Gastrocnemius medialis (tissue), 4 donors: ENCODE data around the gene ZNF423. TPM values are rescaled to one million over a fixed set of nuclear protein-coding genes. Genes with fewer than 3 reads are reported as not detected.

ENCODE experiments used
- ATAC-seq, 2 donors: fragments of 150-250 bp; one replicate each; pipeline ENCODE4 v1.9.1; 2016
- DNase-seq, 2 donors: peaks; one replicate each; pipeline ENCODE4 v3.0.0-alpha.2; 2019
- H3K27ac ChIP-seq, 4 donors: fragments of 200-600 bp; sonication (generic); 1 replicate in 1 of 4; 2 replicates in 3 of 4; pipeline ENCODE4 v1.5.1; 2016 to 2018; ENCODE audit warnings: mild to moderate bottlenecking in 2 of 4, moderate library complexity in 1 of 4
- H3K27me3 ChIP-seq, 3 donors: fragments of 200-600 bp; sonication (generic) in 2 of 3; 1 replicate in 1 of 3; 2 replicates in 2 of 3; pipeline versions ENCODE4 v1.5.1 to v1.6.0; 2016 to 2019; ENCODE audit warnings: mild to moderate bottlenecking in 1 of 3, moderate library complexity in 1 of 3
- H3K36me3 ChIP-seq, 2 donors: fragments of 200-600 bp; sonication (generic) in 1 of 2; one replicate each; pipeline ENCODE4 v1.5.1; 2017 to 2018
- H3K4me1 ChIP-seq, 2 donors: fragments of 200-600 bp; sonication (generic) in 1 of 2; one replicate each; pipeline ENCODE4 v1.5.1; 2016 to 2017; ENCODE audit warnings: mild to moderate bottlenecking in 2 of 2
- H3K4me3 ChIP-seq, 4 donors: fragments of 200-600 bp; sonication (generic) in 3 of 4; 1 replicate in 1 of 4; 2 replicates in 3 of 4; pipeline ENCODE4 v1.5.1; 2016 to 2019; ENCODE audit warnings: mild to moderate bottlenecking in 2 of 4
- H3K9me3 ChIP-seq, 3 donors: fragments of 200-600 bp; sonication (generic) in 2 of 3; 1 replicate in 1 of 3; 2 replicates in 2 of 3; pipeline ENCODE4 v1.5.1; 2016 to 2019
- POLR2A ChIP-seq, 2 donors: fragments of 450-650 bp; IDR thresholded peaks; one replicate each; pipeline ENCODE4 v1.6.1; 2017; ENCODE audit warnings: antibody characterized with exemption in 2 of 2, mild to moderate bottlenecking in 2 of 2, moderate library complexity in 2 of 2
- in situ Hi-C, 4 donors: fragments of 200-750 bp; cut with MboI; loops; one replicate each; pipeline versions ENCODE4 v1.15.0 to v1.8.0; 2017; ENCODE audit warnings: low sequenced_read_pairs in 4 of 4
- intact Hi-C: fragments of 100-400 bp; cut with DNase I; formaldehyde crosslinking; loops from one replicate; pipeline ENCODE4 v1.15.1; 2023; ENCODE audit warnings: low total_unique reads
- total RNA-seq, 4 donors: library from RNA; depleted of rRNA; stranded (reverse); fragments of >200 nt; gene quantifications; one replicate each; pipeline versions ENCODE4 v1.1.0 to v1.2.3, GENCODE V29; 2016
- TF ChIP-seq, protein P1 (sequence below), 5 experiments: fragments of 450-650 bp in 3 of 5; fragments of 200-600 bp in 2 of 5; sonication (generic) in 2 of 5; IDR thresholded peaks in 4 of 5; conservative IDR thresholded peaks in 1 of 5; 1 replicate in 4 of 5; 2 replicates in 1 of 5; pipeline ENCODE4 v1.5.1; 2016 to 2019; ENCODE audit warnings: antibody characterized with exemption in 5 of 5, mild to moderate bottlenecking in 3 of 5, moderate library complexity in 3 of 5

The ZNF423 gene
- total RNA-seq, 4 donors from 2014 or later: 8.4 to 15.8 (median 12.5) TPM

DNA sequence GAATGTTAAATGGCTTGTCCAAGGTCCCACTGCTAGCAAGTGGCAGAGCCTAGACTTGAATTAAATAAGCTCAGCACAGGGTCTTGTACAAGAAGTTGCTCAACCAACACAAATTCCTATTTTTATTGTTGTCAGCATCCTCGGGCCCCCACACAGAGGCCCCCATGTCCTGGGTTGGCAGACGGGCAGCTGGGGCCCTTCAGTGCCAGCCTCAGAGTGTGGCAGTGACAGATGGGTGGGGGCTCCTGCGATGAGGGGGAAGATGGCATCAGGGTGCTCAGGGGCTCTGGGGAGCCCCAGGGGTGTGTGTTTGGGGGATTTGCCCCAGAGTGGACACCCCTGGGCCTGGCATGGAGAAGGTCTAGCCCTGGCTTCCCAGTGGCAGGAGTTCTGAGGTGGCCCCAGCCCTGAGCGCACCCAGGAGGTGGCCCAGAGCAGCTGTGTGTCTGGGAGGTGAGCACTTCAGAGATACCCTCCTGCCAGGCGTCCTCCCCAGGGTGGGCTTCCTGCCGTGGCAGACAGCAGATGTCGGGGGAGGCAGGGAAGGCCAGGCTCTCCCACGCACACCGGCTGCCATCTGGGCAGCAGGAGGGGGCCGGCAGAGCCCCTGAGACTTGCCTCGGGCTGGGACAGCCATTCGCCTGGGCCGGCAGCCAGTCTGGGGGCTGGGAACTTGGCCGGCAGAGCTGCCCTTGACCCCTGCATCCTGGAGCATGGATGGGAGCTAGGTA is 331.5 kb downstream of the ZNF423 start:
- Histone ChIP-seq H3K4me3 (no peak overlapping the region), H3K4me1 (no peaks in the 10 kb centered on the region), H3K9me3 (no peaks in the 10 kb centered on the region), H3K27ac (no peak overlapping the region), H3K36me3 (peaks cover 0 to 4% of the 10 kb centered on the region in 2 donors), H3K27me3 (no peaks in the 10 kb centered on the region)
- in situ Hi-C loops: no loop called here
- intact Hi-C loops: no loop called here
- TF ChIP-seq, protein P1, sequence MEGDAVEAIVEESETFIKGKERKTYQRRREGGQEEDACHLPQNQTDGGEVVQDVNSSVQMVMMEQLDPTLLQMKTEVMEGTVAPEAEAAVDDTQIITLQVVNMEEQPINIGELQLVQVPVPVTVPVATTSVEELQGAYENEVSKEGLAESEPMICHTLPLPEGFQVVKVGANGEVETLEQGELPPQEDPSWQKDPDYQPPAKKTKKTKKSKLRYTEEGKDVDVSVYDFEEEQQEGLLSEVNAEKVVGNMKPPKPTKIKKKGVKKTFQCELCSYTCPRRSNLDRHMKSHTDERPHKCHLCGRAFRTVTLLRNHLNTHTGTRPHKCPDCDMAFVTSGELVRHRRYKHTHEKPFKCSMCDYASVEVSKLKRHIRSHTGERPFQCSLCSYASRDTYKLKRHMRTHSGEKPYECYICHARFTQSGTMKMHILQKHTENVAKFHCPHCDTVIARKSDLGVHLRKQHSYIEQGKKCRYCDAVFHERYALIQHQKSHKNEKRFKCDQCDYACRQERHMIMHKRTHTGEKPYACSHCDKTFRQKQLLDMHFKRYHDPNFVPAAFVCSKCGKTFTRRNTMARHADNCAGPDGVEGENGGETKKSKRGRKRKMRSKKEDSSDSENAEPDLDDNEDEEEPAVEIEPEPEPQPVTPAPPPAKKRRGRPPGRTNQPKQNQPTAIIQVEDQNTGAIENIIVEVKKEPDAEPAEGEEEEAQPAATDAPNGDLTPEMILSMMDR (IDR thresholded peaks at IDR 0.05 in 4 of 5, conservative IDR thresholded peaks at IDR 0.05 in 1 of 5): no peak
- no peak for TF ChIP-seq POLR2A (IDR thresholded peaks at IDR 0.05)
- ATAC-seq: no peak
- no peak for DNase-seq

DNA sequence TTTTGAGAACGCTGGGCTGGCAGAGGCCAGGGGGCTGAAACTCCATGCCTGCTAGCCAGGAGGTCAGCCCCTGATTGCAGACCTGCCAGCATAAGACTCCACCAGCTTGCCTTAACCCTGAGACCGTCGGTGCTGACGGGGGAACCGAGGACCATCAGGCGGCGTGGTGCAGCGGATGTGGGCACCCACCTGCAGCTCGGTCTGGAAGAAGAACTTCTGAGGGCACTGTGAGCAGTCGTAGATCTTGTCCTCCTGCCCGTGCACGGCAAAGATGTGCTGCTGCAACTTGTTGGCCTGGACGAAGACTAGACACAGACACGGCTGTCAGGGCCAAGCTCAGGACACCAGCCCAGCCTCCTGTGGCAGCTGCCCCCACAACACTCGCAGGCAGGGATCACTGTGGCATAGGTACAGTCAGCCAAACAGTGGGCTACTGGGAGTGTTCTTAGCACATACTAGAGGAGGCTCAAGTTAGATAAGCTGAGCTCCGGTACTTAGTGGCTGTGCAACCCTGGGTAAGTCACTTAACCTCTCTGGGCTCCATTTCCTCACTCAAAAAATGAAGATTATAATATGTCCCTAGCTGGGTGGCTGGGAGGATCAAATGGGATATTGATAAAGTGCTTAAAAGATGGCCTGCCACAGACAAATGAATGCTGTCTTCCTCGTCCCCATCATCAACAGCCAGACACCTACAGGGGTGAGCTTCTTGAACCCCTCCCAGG is 332.3 kb downstream of the ZNF423 start:
- in situ Hi-C loops (no loop called here), intact Hi-C loops (no loop called here)
- ATAC-seq (no peak), DNase-seq (no peak)
- no peak for TF ChIP-seq POLR2A (IDR thresholded peaks at IDR 0.05)
- TF ChIP-seq, protein P1 (IDR thresholded peaks at IDR 0.05 in 4 of 5, conservative IDR thresholded peaks at IDR 0.05 in 1 of 5): no peak
- Histone ChIP-seq H3K4me3 (no peak overlapping the region), H3K27me3 (no peaks in the 10 kb centered on the region), H3K4me1 (no peaks in the 10 kb centered on the region), H3K9me3 (no peaks in the 10 kb centered on the region), H3K36me3 (peaks cover 0 to 4% of the 10 kb centered on the region in 2 donors), H3K27ac (no peak overlapping the region)

DNA sequence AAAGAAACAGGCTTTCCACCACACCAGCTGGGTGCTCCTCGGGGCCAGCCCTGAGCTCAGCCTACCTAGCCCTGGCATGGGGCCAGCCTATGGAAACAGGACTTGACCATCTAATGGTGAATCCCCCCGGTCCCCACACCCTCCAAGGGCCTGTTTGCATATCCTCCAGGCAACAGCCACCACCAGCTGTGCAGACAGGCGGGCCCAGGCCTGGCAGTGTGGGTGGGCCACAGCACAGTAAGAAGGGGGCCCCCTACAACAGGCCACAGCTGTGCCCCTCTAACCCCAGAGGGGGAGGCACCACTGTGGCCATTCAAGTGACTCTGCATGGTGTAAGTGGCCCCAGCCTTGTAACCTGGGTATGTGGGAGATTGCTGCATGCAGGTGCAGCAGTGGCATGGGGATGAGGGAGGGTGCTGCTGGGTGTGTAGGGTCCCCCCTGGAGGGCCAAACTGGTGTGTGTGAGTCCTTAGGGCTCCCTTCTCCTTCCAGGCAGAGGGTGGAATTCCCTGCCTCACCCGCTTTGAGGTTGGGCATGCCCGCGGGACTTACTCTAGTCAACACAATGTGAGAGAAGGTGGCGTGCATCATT is 334.1 kb downstream of the ZNF423 start:
- no peak overlapping the region for H3K4me3 ChIP-seq
- TF ChIP-seq, protein P1 (IDR thresholded peaks at IDR 0.05 in 4 of 5, conservative IDR thresholded peaks at IDR 0.05 in 1 of 5): no peak
- TF ChIP-seq POLR2A (IDR thresholded peaks at IDR 0.05): no peak
- peaks cover 0 to 7% of the 10 kb centered on the region in 2 donors for H3K4me1 ChIP-seq
- no peak overlapping the region for H3K27ac ChIP-seq
- in situ Hi-C loops: no loop called here
- DNase-seq (no peak), ATAC-seq (no peak)
- H3K36me3 ChIP-seq: peaks cover 0 to 4% of the 10 kb centered on the region in 2 donors
- H3K9me3 ChIP-seq: no peaks in the 10 kb centered on the region
- no peaks in the 10 kb centered on the region for H3K27me3 ChIP-seq
- intact Hi-C loops: no loop called here

DNA sequence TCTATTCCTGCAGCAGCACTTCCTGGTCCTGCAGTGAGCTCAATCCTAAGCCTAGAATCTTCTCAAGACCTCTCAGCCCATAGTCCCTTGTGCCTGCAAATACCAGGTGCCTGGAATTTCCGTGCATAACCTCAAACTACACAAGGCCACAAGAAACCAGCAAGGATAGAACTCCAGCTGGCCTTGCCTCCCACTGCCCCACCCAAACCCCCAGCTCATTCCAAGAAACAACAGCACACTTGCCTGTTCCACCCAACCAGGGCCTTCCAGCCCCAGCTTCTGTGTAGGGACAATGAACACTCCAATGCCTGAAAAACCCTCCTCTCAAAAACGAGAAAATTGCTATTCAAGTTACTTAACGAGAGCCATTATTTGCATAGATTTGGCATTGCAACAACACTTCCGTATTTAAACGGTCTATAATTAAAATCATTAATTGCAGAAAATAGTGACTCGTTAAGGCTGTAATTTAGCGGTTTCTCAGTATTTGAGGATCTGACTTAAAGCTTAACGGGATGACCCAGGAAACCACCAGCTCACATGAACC is 335.3 kb downstream of the ZNF423 start:
- Histone ChIP-seq H3K27ac (no peak overlapping the region), H3K27me3 (no peaks in the 10 kb centered on the region), H3K4me1 (peaks cover 8 to 16% of the 10 kb centered on the region in 2 donors), H3K36me3 (peaks cover 0 to 4% of the 10 kb centered on the region in 2 donors), H3K9me3 (no peaks in the 10 kb centered on the region), H3K4me3 (no peak overlapping the region)
- no peak for TF ChIP-seq POLR2A (IDR thresholded peaks at IDR 0.05)
- TF ChIP-seq, protein P1 (IDR thresholded peaks at IDR 0.05 in 4 of 5, conservative IDR thresholded peaks at IDR 0.05 in 1 of 5): no peak
- DNase-seq: no peak
- in situ Hi-C loops (no loop called here), intact Hi-C loops (no loop called here)
- ATAC-seq: no peak
